Activated effector memory CD4-positive, alpha-beta T cell treated with anti-CD3 and anti-CD28 coated beads, Interleukin-2, amount 50 U/mL, for 16 hours (primary cell): Measurements from ENCODE around the gene RAB11B.
"Not testable (repeated sequence)": the region's sequence is repeated elsewhere in the genome, so short reads cannot be mapped to it uniquely, and the experiment has no call there.

ENCODE experiments used
- DNase-seq: peaks from one replicate; pipeline ENCODE4 v3.0.0-alpha.2; 2020

RAB11B gene

DNA sequence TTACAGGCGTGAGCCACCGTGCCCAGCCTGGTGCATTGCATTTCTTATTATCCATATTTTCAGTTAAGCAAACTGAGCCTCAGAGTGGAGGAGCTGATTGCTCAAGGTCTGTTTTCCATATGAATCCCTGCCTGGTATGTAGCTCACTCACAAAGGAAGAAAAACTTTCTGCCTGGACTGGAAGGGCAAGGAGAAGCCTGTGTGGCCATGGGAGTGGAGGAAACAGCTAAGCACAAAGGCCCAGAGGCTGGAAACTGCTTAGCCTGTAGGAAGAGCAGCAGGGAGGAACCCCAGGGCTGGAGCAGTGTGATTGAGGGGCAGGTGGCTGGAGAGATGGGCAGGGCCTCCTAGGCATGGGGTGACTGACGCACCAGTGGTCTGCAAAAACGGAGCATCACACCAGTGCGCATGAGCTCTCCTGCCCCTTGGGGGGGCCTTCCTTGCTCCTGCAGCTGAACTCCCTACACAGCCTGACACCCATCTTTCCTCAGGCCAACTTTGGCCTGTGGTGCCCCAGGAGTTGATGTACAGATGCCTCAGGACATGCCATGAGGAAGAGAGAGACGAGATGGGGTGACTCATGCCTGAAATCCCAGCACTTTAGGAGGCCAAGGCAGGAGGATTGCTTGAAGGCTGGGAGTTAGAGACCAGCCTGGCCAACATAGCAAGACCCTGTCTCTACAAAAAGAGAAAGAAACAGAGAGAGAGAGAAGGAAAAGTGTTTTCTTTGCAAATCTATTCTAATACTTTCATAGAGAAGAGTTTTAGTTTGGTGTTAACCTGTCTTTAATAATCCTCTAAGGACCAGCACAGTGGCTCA, 51.8 kb downstream of the RAB11B start:
- no peak for DNase-seq

DNA sequence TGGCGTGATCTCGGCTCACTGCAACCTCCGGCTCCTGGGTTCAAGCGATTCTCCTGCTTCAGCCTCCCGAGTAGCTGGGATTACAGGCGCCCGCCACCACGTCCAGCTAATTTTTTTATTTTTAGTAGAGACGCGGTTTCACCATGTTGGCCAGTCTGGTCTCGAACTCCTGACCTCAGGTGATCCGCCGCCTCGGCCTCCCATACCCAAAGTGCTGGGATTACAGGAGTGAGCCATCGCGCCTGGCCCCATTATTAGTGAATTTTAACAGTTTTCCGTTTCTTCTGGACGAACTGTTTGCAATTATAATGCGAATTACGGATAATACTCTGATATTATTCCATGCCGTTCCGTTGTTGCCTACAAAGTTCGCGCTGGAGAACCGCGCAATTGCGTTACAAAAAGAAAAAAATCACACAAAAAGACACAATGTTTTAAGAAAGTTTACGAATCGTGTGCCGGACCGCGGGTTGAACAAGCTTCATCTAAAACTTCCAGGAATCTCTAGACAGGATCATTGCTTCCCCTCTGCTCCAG, 54.0 kb downstream of the RAB11B start:
- DNase-seq: not testable (repeated sequence)

DNA sequence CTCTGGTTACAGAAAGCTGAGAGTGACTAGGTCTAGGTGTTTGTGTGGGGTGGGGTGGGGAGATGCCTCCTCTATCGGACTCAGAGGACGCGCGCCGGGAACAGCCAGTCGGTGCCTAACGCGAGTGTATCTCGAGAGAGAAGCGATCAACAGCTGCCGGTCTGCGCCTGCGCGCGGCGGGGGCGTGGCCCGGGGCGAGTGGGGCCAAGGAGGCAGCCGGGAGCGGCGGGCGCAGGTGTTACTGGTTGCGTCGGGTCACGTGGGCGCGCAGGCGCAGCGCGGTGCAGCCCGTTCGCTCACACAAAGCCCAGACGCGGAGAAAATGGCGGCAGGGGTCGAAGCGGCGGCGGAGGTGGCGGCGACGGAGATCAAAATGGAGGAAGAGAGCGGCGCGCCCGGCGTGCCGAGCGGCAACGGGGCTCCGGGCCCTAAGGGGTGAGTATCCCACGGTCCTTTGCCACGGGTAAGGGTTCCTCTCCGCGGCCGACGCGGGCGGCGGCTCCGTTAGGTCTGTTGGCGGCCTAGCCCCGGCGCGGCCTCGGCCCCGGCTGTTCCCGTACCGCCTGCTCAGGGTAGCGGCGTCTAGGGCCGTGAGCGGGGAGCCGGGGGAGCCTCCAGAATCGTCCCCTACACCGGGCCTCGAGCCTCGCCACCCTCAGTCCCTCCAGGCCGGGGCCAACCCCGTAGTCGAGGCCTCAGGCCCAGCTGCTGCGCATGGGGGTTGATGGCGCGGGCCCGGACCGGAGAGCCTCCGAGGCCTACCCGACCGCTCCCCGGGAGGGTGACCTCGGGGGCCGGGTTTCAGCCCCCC, 54.7 kb downstream of the RAB11B start, which contains the start of gene HNRNPM:
Gene HNRNPM (plus strand): TSS at position 299 of the 811 bp plus-strand sequence. CDS start 24 bp downstream, at position 323.
- peak; percentile 100 for DNase-seq

DNA sequence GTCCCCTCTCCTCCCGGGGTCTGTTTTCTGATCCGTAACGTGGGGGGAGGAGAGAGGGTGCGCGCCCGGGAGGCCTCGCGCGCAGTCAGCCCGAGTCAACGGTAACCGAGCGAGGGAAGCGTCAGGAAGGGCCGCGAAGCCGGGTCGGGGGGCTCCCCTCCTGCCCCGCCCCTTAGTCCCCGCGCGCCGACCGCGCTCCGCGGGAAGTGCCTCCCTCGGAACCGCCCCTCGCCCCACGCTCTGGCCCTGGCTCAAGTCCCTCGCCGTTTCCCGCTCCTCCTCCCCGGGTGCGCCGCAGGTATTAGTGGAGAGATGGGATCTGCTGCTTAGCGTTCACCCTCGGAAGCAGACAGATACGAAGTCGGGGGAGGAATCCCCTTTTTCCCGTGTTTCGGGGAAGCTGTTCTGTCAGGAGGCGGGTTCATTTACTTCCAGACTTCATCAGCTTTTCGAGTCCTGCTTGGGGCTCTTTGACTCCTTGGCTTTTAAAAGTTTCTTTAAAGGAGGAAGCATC, 55.4 kb downstream of the RAB11B start:
- DNase-seq: peak; percentile 84

DNA sequence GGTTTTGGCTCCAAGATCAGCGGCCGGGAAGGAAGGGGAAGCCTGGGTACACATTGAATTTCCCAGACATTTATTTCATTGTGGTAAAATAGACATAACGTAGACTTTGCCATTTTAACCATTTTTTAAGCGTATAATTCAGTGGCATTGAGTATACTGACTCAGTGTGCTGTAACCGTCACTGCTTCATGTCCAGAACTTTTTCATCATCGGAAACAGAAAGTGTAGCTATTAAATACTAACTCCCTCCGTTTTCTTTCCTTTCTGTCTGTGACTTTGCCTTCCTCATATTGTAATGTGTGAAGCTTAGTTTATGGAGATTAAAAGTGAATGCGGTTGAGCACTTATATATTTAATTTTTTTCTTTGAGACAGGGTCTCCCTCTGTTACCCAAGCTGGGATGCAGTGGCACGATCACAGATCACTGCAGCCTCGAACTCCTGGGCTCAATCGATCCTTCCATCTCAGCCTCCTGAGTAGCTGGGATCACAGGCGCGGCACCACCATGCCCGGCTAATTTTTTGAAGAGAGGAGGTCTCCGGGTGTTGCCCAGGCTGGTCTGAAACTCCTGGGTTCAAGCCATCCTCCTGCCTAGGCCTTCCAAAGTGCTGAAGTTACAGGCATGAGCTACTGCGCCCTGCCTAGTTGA, 56.0 kb downstream of the RAB11B start:
- no peak for DNase-seq

DNA sequence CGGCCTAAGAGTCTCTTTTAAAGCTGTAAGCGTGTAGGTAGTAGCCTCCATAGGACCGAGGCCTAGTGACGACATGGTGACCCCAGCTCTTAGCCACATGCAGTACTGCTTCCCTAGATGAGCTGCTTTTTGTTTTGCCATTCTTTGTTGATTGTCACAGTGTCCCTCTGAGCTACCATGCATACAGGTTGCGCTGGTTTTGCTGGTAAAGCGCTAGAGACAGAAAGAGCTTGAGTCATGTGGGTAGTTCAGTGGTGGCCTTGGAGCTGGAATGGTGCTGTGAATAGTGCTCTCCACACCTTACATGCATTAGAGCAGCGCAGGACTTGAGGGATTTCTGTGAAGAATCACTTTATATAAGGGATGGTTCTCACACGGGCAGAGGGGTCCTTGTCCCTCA, 59.7 kb downstream of the RAB11B start:
- no peak for DNase-seq

DNA sequence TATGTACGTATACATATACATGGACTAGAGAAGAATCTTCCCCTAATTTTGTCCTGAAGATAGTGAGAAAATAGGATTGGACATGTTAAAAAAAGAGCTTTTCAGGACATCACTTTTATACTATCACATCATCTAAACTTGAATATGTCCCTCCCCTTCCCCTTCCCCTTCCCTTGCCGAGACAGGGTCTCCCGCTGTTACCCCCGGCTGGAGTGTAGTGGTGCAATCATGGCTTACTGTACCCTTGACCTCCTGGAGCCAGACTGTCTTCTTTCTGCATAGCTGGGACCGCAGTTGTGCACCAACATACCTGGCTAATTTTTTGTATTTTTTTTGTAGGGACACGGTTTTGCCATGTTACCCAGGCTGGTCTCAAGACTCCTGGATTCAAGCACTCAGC, 61.2 kb downstream of the RAB11B start:
- no peak for DNase-seq

DNA sequence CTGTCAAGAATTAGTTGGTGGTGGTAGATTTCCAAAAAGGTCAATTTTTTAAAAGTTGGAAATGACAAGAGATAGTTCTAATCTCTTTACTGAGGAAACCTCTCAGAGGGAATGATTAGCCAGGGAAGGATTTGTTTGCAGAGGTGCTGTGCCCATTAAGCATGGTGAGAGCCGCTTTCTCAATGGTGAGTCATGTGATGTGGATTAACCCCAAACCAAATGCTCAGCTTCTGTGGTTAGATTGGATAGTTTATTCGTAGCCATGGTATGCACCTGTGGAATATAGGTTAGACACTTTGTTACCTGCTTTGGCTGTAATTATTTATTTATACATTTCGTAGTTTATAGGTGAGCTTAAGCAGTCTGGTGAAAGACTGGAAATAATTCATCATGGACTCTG, 61.7 kb downstream of the RAB11B start:
- DNase-seq: no peak

DNA sequence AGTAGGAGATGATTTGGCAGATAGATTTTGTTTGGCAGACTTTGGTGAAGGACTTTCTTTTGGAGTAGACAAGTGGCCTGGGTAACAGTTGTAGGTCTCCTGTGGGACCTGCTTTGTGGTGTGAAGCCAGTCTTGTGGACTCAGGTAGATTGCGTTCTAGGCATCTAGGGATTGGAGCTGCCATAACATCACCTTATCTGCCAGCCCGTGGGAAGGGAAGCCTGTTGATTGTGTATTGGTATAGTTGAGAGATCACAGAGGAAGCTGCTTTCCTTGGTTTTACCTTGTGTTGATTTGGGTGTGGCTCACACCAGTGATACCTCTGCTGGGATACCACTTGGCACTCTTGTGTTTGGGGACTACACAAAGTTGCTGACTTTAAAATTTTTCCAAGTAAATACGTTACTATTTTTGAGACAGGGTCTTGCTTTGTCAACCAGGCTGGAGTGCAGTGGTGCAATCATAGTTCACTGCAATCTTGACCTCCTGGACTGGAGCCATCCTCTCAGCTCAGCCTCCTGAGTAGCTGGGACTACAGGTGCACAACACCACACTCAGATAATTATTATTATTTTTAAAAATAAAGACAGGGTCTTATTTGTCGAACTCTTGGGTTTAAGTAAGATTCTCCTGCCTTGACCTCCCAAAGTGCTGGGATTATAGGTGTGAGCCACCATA, 62.4 kb downstream of the RAB11B start:
- DNase-seq: no peak

DNA sequence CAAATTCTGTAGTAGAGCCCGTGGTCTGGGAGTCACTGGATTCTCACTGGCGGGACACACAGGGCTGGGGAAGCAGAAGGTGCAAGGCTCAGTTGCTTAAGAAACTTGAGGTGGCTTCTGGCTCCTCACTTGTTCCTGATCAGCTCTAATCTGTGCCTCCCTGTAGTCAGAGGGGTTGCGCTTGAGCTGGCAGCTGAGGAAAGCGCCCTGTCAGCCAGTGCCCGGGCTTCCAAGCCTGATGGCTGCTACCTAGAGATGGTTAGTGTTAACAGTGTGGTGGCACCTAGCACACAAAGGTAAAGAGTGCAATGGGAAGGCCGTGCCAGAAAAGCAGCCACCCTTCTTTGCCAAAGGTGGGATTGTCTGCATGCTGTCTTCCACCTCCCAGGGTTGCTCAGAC, 63.5 kb downstream of the RAB11B start:
- DNase-seq: no peak
